ENCODE data around the gene KRTAP10-8. TPM values are rescaled to one million over a fixed set of nuclear protein-coding genes. Genes with fewer than 3 reads are reported as not detected.

KRTAP10-8 gene
- total RNA-seq, 1 donor from 2014 or later: not detected

DNA sequence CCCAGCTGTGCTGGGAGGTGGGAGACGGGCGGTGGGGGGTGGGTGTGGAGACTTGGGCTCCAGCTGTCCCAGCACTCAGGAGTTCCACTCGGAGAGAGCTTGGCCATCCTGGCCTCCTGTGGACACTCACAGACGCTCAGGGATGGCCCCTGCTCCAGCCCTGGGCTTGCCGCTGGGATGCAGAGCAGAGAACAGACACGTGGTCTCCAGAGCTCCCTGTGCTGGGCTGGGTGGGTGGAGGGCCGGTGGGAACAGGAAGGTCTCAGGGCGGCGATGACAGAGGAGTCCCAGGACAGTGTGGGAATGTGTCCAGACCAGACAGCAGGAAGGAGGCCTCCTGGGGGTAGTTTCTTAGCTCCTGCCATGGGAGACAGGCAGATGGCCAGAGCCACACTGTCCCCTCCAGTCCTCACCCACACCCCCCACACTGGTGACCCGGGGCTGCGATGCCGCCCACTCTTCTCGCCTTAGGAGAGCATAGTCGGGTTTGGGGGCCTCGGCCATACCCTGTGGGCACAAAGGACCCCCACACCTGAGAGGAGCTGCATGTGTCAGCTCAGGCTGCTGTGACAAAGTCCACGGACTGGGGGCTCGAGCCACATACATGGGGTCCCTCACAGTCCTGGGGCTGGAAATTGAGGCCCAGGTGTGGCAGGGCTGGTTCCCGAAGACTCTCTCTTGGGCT lies 17.0 kb downstream of the KRTAP10-8 start:
- TF ChIP-seq, protein P1, sequence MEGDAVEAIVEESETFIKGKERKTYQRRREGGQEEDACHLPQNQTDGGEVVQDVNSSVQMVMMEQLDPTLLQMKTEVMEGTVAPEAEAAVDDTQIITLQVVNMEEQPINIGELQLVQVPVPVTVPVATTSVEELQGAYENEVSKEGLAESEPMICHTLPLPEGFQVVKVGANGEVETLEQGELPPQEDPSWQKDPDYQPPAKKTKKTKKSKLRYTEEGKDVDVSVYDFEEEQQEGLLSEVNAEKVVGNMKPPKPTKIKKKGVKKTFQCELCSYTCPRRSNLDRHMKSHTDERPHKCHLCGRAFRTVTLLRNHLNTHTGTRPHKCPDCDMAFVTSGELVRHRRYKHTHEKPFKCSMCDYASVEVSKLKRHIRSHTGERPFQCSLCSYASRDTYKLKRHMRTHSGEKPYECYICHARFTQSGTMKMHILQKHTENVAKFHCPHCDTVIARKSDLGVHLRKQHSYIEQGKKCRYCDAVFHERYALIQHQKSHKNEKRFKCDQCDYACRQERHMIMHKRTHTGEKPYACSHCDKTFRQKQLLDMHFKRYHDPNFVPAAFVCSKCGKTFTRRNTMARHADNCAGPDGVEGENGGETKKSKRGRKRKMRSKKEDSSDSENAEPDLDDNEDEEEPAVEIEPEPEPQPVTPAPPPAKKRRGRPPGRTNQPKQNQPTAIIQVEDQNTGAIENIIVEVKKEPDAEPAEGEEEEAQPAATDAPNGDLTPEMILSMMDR (IDR thresholded peaks at IDR 0.05; ENCODE audit: unreplicated experiment): no peak
- Mint-ChIP-seq H3K27ac (ENCODE audit: unreplicated experiment) (no peak overlapping the region), H3K27me3 (ENCODE audit: unreplicated experiment) (peaks cover 4% of the 10 kb centered on the region), H3K9me3 (ENCODE audit: unreplicated experiment) (peaks cover 4% of the 10 kb centered on the region), H3K36me3 (ENCODE audit: low read depth, unreplicated experiment) (peaks cover 15% of the 10 kb centered on the region), H3K4me3 (ENCODE audit: unreplicated experiment) (no peak overlapping the region), H3K4me1 (ENCODE audit: unreplicated experiment) (peaks cover 2% of the 10 kb centered on the region)
- no peak for DNase-seq (ENCODE audit: low spot score)

- no peak for DNase-seq (ENCODE audit: low spot score)
- no peak overlapping the region for H3K27ac Mint-ChIP-seq (ENCODE audit: unreplicated experiment)
- peaks cover 2% of the 10 kb centered on the region for H3K4me1 Mint-ChIP-seq (ENCODE audit: unreplicated experiment)
- TF ChIP-seq, protein P1 (IDR thresholded peaks at IDR 0.05; ENCODE audit: unreplicated experiment): no peak
- peaks cover 4% of the 10 kb centered on the region for H3K9me3 Mint-ChIP-seq (ENCODE audit: unreplicated experiment)
- H3K27me3 Mint-ChIP-seq (ENCODE audit: unreplicated experiment): peaks cover 4% of the 10 kb centered on the region
- peaks cover 8% of the 10 kb centered on the region for H3K36me3 Mint-ChIP-seq (ENCODE audit: low read depth, unreplicated experiment)
- no peak overlapping the region for H3K4me3 Mint-ChIP-seq (ENCODE audit: unreplicated experiment)
Measured at GRCh38 chr21:44630440-44630839, 18.6 kb downstream of the KRTAP10-8 start.

DNA sequence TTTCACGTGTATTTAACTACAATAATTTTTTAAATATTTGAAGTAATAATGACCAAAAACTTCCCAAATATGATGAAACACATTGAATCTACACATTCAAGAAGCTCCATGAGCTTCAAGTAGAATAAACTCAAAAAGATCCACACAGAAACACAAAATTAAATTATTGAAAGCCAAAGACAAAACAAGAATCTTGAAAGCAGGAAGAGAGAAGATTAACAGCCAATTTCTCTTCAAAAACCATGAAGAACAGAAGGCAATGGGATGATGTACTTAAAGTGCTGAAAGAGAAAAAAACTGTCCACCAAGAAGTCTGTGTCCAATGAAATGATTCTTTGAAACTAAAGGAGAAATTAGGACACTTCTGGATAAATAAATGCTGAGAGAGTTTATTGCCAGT lies 20.2 kb downstream of the KRTAP10-8 start:
- DNase-seq (ENCODE audit: low spot score): no peak

DNA sequence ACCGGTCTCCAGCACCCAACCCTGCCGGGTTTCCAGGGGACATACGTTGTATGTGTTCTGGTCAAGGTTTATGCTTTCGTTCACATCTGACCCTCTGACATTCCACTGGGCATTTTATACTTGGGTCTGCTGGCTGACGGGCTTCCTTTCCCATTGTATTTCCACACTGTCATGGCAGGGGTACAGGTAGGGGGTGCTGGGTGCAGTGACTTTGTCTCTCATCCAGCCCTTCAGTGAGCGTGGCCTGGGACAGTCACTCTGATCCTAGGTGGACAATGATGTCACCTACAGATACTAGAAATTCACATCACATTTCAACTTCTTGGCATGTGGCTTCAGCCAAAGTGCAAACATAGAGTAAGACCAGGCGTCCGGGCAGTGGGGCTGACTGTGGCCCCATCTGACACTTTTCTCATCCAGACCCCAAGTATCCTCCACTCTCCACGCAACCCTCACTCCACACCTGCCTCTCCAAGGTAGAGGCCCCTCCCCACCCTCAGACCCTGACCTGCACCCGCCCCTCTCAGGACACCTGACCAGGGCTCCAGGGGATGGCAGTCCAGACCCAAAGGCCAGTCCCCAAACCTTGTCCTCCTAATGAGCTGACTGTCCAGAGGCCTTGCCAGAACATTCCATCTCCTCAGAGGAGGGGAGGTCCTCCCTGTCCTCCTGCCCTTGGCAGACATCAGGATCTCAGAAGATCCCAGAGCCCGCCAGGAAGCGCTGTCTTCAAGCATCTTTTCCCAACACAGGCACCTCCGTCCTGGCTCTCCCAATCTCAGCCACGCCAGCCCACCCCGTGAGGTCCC lies 24.5 kb downstream of the KRTAP10-8 start:
- peaks cover 8% of the 10 kb centered on the region for H3K36me3 Mint-ChIP-seq (ENCODE audit: low read depth, unreplicated experiment)
- H3K27me3 Mint-ChIP-seq (ENCODE audit: unreplicated experiment): peaks cover 5% of the 10 kb centered on the region
- no peak overlapping the region for H3K27ac Mint-ChIP-seq (ENCODE audit: unreplicated experiment)
- peaks cover 4% of the 10 kb centered on the region for H3K9me3 Mint-ChIP-seq (ENCODE audit: unreplicated experiment)
- H3K4me1 Mint-ChIP-seq (ENCODE audit: unreplicated experiment): no peaks in the 10 kb centered on the region
- no peak overlapping the region for H3K4me3 Mint-ChIP-seq (ENCODE audit: unreplicated experiment)
- TF ChIP-seq, protein P1 (IDR thresholded peaks at IDR 0.05; ENCODE audit: unreplicated experiment): no peak
- DNase-seq (ENCODE audit: low spot score): no peak

More for the DNA sequence above, 20.2 kb downstream of the KRTAP10-8 start:
- peaks cover 4% of the 10 kb centered on the region for H3K9me3 Mint-ChIP-seq (ENCODE audit: unreplicated experiment)
- H3K4me1 Mint-ChIP-seq (ENCODE audit: unreplicated experiment): peaks cover 2% of the 10 kb centered on the region
- peaks cover 6% of the 10 kb centered on the region for H3K27me3 Mint-ChIP-seq (ENCODE audit: unreplicated experiment)
- no peak overlapping the region for H3K4me3 Mint-ChIP-seq (ENCODE audit: unreplicated experiment)
- TF ChIP-seq, protein P1 (IDR thresholded peaks at IDR 0.05; ENCODE audit: unreplicated experiment): no peak
- peaks cover 8% of the 10 kb centered on the region for H3K36me3 Mint-ChIP-seq (ENCODE audit: low read depth, unreplicated experiment)
- H3K27ac Mint-ChIP-seq (ENCODE audit: unreplicated experiment): no peak overlapping the region
